GM19324 (cell line): ENCODE data around the gene RBM28.

Source experiments
- ATAC-seq: cut with Tn5 transposase; IDR thresholded peaks from one replicate; pipeline ENCODE4 v1.9.1; 2021; ENCODE audit warnings: mild to moderate bottlenecking, moderate library complexity; ENCODE audit not compliant: unreplicated experiment, low FRiP score

Gene RBM28

GRCh38 chr7:128351296-128352152, 7.8 kb upstream of the RBM28 start:
- ATAC-seq: no peak

DNA sequence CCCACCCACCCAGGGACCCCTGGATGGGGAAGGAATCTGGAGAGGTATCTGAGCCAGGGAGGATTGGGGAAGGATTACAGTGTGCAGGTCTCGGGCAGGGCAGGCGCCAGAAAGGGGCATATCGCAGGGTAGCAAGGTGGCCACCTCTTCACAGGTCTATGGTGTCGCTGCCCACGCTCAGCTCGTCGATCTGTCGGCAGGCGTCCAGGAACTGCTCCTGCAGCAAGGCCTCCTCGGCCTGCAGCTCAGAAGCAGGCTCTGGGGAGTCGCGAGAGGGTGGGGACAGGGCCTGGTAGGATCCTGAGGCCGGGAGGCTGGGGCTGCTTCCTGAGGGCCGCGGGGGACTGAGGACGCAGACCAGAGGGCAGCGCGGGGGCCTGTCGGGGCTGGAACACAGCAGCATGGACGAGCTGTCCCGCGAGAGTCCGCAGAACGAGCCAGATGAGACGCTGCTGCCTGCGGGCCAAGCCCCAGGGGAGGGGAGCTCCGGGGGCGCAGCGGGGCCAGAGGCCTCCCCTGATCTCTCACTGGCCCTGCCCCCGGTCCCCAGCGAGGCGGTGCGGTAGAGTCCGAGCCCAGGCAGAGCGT, 7.1 kb upstream of the RBM28 start:
- ATAC-seq: no peak

DNA sequence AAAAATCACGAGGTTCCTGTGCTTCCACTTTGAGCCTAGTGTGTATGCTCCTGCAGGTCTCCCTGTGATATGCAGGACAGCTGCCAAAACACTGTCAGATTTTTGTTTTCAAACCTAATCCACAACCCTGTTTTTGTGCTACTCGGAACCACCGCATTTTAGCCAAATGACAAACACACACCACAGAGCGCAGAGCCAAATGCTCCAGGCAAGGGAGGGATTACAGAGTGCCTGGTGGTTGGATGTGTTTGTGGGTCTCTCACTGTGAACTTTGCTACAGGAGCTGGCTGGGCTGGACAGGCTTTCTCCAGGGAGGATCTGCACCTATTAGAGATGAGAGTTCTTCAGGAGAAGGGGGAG, 5.7 kb upstream of the RBM28 start:
- no peak for ATAC-seq

DNA sequence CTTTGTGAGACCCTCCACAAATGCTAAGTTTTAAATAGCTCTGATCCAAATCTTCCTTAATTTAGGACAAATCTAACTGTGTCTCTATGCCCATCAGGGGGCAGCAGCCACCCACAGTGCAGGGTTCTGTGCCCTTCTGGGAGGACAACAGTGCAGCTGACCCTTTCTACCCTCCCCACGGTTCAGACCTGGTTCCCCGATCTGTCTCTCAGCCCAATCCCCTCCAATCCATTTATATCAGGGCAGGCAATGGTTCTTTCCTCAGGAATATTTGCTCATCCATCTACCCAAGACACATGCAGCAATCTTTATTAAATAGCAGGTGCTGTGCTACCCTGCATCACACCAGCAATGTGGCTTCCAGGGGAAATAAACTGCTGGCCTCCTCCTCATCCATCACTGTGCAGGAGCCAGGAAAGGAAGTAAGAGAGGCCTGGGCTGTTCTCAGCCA, 4.0 kb upstream of the RBM28 start:
- no peak for ATAC-seq

DNA sequence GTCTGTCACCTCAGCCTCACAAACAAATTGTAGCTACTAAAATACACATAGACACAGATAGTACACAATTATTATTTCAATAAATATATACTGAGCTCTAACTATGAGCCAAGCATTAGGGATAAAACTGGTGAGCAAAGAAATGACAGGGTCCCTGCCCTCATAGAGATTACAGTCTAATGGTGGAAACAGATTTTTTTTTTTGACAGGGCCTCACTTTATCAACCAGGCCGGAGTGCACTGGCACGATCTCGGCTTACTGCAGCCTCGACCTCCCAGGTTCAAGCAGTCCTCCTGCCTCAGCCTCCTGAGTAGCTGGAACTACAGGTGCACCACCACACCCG, 695 bp upstream of the RBM28 start:
- no peak for ATAC-seq

- ATAC-seq: no peak
Observed at GRCh38 chr7:128341733-128342132, 2.0 kb downstream of the RBM28 start.

GRCh38 chr7:128335730-128336129, 8.0 kb downstream of the RBM28 start:
- ATAC-seq: no peak

- ATAC-seq: no peak
Observed at GRCh38 chr7:128324368-128324680, 19.4 kb downstream of the RBM28 start.

DNA sequence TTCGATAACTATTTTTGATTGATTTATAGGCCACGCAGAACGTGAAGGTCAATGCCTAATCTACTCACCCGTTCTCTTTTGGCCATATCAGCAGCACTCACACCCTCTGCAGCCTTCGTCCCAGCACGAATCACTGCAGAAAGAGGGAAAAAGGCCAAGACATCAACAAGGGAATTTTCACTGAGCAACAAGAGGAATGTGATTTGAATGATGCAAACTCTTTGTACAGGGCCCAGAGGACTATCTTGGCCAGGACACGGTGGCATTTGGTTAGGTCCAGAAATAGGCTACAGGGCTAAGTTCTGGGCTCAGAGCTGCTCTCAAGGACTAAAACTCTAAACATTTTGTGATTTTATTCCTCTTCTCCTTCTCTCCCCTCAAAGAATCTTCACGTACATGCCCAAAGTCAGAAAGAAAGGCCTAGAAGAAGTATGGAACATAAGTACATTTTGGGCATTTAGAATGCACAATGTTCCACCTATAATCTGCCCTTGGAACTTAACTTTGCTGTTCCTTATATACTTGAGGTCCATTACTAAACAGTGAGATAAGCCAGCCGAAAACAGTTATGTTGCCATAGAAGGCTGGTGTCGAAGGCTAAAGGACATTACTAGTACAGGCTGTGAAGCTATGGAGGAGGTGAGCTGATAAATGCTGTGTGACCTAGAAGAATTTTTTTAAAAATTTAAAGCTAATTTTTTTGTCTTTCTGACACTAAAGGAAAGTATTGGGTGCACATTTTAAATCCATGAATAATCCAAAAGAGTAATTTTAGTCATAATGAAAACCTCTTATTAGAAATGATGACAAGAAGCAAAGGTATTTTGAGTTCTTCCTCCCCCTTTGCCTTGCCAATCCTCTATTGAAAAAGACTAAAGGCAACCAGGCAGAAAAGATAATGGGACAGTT, 20.0 kb downstream of the RBM28 start:
- no peak for ATAC-seq

DNA sequence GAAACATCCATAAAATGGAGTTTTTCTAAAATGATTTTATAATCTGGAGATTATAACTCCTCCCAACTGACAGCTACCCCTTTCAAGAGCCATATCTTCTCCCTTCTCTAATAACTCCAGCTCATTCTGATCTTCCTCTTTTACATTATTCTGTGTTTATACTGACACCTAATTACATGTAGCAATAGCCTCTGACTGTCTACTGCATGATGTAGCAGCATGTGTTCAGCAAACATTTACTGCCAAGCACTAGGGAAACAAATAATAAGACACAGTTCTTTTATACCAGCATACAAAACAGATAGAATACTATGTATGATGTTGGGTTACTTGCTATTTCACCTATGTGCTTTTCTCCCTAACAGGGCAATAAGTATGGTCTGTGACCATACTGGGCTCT, 20.7 kb downstream of the RBM28 start:
- no peak for ATAC-seq

DNA sequence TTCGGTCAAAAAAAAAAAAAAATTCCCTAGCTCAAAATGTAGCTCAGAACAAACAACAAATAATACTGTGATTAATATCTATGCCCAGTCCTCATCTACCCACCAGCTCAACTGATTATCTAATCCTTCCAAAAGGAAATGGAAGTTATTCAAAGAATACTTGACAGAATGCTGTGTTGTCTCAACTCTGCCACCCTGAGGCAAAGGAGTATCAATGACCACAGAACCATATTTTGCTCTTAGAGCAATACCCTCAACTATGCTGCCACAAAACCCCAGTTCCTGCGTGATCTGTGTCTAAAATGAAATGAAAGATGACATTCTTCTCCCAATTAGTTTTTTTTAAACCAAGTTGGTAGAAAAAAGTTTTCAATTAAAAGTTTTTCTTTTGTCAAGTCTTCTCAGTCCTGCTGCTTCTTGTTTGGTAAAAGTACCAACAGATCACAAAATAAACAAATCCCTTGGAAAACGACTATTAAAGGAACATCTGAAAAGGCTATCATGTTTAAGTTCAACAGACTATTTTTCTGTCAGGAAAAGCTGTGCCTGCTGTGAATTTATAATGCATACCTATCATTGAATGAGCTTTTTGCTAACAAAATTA, 21.6 kb downstream of the RBM28 start:
- no peak for ATAC-seq

- ATAC-seq: no peak
Observed at GRCh38 chr7:128321044-128321422, 22.7 kb downstream of the RBM28 start.

- ATAC-seq: no peak
Observed at GRCh38 chr7:128318691-128319090, 25.0 kb downstream of the RBM28 start.

GRCh38 chr7:128311013-128311412, 32.7 kb downstream of the RBM28 start:
- ATAC-seq: no peak

DNA sequence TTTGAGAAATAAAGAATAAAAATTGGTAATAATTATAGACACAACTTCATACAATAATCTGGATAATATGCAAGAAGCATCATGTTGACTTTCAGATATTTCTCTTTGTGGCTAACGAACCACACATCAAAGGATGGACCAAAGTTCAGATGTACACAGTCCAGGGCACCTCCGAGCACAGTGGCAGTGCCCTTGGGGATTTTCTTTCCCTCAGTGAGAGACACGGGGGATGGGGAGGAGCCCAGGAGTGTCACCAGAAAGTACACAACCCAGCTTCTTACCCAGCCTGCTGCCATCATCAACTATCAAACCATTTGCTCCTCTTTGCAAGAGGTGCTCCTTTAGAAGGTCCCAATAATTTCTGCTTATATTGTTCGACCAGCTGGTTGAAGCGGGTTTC, 33.2 kb downstream of the RBM28 start:
- ATAC-seq: no peak

DNA sequence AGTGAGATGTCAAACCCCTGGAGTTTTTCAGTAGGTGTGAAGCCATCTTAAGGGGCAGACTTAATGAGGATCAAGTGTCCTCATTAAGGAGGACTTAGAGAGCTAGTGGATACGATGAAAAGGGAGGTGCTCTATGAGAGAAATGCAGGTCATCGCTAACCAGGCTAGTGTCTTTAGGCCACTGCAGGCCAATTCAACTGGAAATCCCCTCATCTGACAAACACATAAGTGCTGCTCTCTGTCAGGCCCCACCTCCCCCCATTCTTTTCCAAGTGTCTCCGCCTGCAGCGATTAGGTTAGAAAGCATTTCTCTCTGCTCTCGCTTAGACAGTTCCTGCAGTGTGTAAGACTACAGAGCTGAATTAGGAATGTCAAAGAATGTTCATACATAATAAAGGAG, 33.7 kb downstream of the RBM28 start:
- ATAC-seq: no peak

- ATAC-seq: no peak
Observed at GRCh38 chr7:128309124-128309523, 34.6 kb downstream of the RBM28 start.

GRCh38 chr7:128307061-128307460, 36.6 kb downstream of the RBM28 start:
- no peak for ATAC-seq

GRCh38 chr7:128304212-128304611, 39.5 kb downstream of the RBM28 start:
- ATAC-seq: no peak

GRCh38 chr7:128303643-128304042, 40.1 kb downstream of the RBM28 start:
- no peak for ATAC-seq

- ATAC-seq: no peak
Observed at GRCh38 chr7:128303133-128303532, 40.6 kb downstream of the RBM28 start.
